Endothelial cell of umbilical vein (primary cell): ENCODE measurements around the gene SPATA31E1.

Experiments used
- JUN ChIP-seq: IDR thresholded peaks from 2 replicates; pipeline ENCODE4 v1.6.1; 2011; ENCODE audit warnings: borderline replicate concordance, low read depth; ENCODE audit not compliant: insufficient read length, insufficient read depth
- TF ChIP-seq, protein P1 (sequence below), 2 donors: IDR thresholded peaks; 1 replicate in 1 of 2; 2 replicates in 1 of 2; pipeline ENCODE4 v1.5.1; 2011; ENCODE audit warnings: low read length in 2 of 2, mild to moderate bottlenecking in 2 of 2, moderate library complexity in 2 of 2, control low read depth in 1 of 2, inconsistent platforms in 1 of 2, low read depth in 1 of 2; ENCODE audit not compliant: insufficient read depth in 1 of 2; ENCODE audit errors: extremely low read depth in 1 of 2
- TF ChIP-seq, protein P2 (sequence below): IDR thresholded peaks from 2 replicates; pipeline ENCODE4 v1.6.1; 2011; ENCODE audit not compliant: insufficient read depth, insufficient read length

DNA sequence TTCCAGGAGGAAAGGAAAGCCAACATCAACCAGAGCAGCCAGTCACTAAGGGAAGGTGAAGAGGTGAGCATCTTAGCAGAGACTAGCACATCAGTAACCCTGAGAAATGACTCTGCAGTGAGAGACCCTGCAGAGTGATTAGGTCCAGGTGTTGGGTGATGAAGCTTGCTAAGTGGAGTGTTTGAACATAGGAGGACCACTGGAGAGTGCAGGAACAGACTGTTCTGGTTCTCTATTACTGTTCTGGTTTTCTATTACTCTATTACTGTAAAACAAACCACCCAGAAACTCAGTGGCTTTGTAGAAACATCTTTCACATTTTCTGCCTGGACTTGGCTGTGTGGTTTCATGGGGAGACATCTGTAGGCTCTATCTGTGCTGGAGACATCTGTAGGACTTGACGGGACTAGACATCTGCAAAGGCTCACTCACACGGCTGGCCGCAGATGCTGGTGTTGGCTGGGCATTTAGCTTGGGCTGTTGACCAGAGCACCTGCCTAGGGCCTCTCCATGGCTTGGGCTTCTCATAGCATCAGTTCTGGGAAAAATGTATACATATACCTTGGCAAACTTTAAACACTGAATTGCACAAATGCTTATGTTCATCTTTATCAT, 33.4 kb upstream of the SPATA31E1 start:
- TF ChIP-seq, protein P1, sequence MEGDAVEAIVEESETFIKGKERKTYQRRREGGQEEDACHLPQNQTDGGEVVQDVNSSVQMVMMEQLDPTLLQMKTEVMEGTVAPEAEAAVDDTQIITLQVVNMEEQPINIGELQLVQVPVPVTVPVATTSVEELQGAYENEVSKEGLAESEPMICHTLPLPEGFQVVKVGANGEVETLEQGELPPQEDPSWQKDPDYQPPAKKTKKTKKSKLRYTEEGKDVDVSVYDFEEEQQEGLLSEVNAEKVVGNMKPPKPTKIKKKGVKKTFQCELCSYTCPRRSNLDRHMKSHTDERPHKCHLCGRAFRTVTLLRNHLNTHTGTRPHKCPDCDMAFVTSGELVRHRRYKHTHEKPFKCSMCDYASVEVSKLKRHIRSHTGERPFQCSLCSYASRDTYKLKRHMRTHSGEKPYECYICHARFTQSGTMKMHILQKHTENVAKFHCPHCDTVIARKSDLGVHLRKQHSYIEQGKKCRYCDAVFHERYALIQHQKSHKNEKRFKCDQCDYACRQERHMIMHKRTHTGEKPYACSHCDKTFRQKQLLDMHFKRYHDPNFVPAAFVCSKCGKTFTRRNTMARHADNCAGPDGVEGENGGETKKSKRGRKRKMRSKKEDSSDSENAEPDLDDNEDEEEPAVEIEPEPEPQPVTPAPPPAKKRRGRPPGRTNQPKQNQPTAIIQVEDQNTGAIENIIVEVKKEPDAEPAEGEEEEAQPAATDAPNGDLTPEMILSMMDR (IDR thresholded peaks at IDR 0.05; ENCODE audit: extremely low read depth in 1 of 2, insufficient read depth in 1 of 2, low read depth in 1 of 2, low read length in 2 of 2) = no peak
- TF ChIP-seq JUN = no peak
- TF ChIP-seq, protein P2, sequence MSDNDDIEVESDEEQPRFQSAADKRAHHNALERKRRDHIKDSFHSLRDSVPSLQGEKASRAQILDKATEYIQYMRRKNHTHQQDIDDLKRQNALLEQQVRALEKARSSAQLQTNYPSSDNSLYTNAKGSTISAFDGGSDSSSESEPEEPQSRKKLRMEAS = no peak
